Body of pancreas (tissue), 4 donors: Measurements from ENCODE around the gene SLC2A2. TPM values are rescaled to one million over a fixed set of nuclear protein-coding genes. Genes with fewer than 3 reads are reported as not detected.

ENCODE experiments used
- ATAC-seq: fragments of 150-250 bp; one replicate; pipeline ENCODE4 v1.9.1; 2016
- DNase-seq, 4 donors: peaks; one replicate each; pipeline ENCODE4 v3.0.0-alpha.2; 2019
- H3K27ac ChIP-seq, 4 donors: fragments of 200-600 bp; sonication (generic); 1 replicate in 3 of 4; 2 replicates in 1 of 4; pipeline versions ENCODE4 v1.5.1 to v1.6.1; 2016 to 2019; ENCODE audit warnings: mild to moderate bottlenecking in 1 of 4, mixed read lengths in 1 of 4, moderate library complexity in 1 of 4
- H3K27me3 ChIP-seq, 2 donors: fragments of 200-600 bp; sonication (generic); one replicate each; pipeline ENCODE4 v1.6.0; 2016; ENCODE audit warnings: mild to moderate bottlenecking in 1 of 2
- H3K36me3 ChIP-seq, 2 donors: fragments of 200-600 bp; sonication (generic); replicated peaks in 1 of 2; 2 replicates each; pipeline ENCODE4 v1.5.1; 2016; ENCODE audit warnings: low read depth in 2 of 2; ENCODE audit not compliant: insufficient read depth in 1 of 2
- H3K4me1 ChIP-seq: fragments of 200-600 bp; sonication (generic); one replicate; pipeline ENCODE4 v1.6.0; 2016
- H3K4me3 ChIP-seq, 2 donors: fragments of 200-600 bp; sonication (generic); 1 replicate in 1 of 2; 2 replicates in 1 of 2; pipeline ENCODE4 v1.5.1; 2016 to 2019
- H3K9me3 ChIP-seq, 3 donors: fragments of 200-600 bp; sonication (generic); 1 replicate in 2 of 3; 2 replicates in 1 of 3; pipeline ENCODE4 v1.5.1; 2016
- POLR2A ChIP-seq, 3 donors: fragments of 450-650 bp; IDR thresholded peaks; one replicate each; pipeline ENCODE4 v1.6.1; 2016; ENCODE audit warnings: antibody characterized with exemption in 3 of 3, mild to moderate bottlenecking in 2 of 3
- WGBS, 2 donors: methylation state at CpG; one replicate each; pipeline ENCODE4 v1.1.5; 2017; 5-methylcytosine and 5-hydroxymethylcytosine counted together
- intact Hi-C: fragments of 100-400 bp; cut with DNase I; formaldehyde crosslinking; loops from one replicate; pipeline ENCODE4 v1.15.1; 2023
- small RNA-seq: library from RNA; depleted of rRNA; stranded (forward); fragments of <200 nt; gene quantifications from one replicate; pipeline ENCODE3, GENCODE V24; 2016
- total RNA-seq, 2 donors: library from RNA; depleted of rRNA; stranded (reverse); fragments of >200 nt; gene quantifications; one replicate each; pipeline ENCODE4 v1.1.0, GENCODE V29; 2016
- TF ChIP-seq, protein P1 (sequence below), 7 experiments: fragments of 450-650 bp in 4 of 7; fragments of 200-600 bp in 3 of 7; sonication (generic) in 3 of 7; IDR thresholded peaks; one replicate each; pipeline ENCODE4 v1.5.1; 2016 to 2019; ENCODE audit warnings: antibody characterized with exemption in 7 of 7

Gene SLC2A2
- total RNA-seq, 2 donors from 2014 or later: 2.9 to 8.2 TPM

DNA sequence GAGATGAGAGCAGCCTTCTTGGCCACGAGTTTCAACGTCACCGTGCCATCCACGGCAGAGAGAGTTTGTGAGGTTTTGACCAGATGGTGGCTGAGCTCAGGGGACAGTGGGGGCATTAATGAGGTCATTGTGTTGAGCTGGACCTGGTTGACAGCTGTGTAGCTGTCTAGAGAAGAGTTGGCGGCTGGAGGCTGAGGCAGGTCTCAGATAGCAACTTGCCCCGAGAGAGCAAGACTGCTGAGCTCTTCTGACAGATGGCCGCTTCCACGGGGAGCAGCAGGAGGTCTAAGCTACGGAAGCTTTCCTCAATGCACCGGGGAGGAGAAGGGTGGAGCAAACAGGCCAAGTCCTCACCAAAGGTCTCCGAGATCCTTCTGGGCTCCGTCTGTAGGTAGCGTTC is 73.3 kb downstream of the SLC2A2 start:
- H3K4me3 ChIP-seq: no peak overlapping the region
- TF ChIP-seq, protein P1, sequence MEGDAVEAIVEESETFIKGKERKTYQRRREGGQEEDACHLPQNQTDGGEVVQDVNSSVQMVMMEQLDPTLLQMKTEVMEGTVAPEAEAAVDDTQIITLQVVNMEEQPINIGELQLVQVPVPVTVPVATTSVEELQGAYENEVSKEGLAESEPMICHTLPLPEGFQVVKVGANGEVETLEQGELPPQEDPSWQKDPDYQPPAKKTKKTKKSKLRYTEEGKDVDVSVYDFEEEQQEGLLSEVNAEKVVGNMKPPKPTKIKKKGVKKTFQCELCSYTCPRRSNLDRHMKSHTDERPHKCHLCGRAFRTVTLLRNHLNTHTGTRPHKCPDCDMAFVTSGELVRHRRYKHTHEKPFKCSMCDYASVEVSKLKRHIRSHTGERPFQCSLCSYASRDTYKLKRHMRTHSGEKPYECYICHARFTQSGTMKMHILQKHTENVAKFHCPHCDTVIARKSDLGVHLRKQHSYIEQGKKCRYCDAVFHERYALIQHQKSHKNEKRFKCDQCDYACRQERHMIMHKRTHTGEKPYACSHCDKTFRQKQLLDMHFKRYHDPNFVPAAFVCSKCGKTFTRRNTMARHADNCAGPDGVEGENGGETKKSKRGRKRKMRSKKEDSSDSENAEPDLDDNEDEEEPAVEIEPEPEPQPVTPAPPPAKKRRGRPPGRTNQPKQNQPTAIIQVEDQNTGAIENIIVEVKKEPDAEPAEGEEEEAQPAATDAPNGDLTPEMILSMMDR (IDR thresholded peaks at IDR 0.05): no peak
- no peak for TF ChIP-seq POLR2A (IDR thresholded peaks at IDR 0.05)
- DNase-seq: no peak
- 78 to 84% methylated on average over 13 of the region's 13 CpGs for WGBS, 2 donors
- no peak for ATAC-seq
- no peaks in the 10 kb centered on the region for H3K4me1 ChIP-seq
- no peaks in the 10 kb centered on the region for H3K36me3 ChIP-seq
- H3K27me3 ChIP-seq: no peaks in the 10 kb centered on the region
- no peak overlapping the region for H3K27ac ChIP-seq
- H3K9me3 ChIP-seq: no peaks in the 10 kb centered on the region
- intact Hi-C loops: loop anchor here (10.0 kb wide), 1 partner anchor 212 kb away; no protein-coding TSS in a partner anchor

DNA sequence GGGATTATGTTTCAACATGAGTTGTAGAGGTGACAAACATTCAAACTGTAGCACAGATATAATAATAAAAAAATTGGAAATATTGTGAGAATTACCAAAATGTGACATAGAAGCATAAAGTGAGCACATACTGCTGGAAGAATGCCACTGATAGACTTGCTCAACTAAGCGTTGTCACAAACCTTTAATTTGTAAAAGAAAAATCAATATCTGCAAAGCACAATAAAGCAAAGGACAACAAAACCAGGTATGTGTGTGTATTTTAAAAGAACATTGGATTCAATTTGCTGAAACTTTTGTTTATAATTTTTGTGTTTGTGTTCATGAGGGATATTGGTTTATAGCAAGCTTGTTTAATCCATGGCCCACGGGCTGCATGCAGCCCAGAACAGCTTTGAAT is 77.3 kb downstream of the SLC2A2 start:
- DNase-seq (no peak), ATAC-seq (no peak)
- no peaks in the 10 kb centered on the region for H3K27me3 ChIP-seq
- no peaks in the 10 kb centered on the region for H3K36me3 ChIP-seq
- intact Hi-C loops: no loop called here
- H3K9me3 ChIP-seq: no peaks in the 10 kb centered on the region
- no peaks in the 10 kb centered on the region for H3K4me1 ChIP-seq
- no peak for TF ChIP-seq POLR2A (IDR thresholded peaks at IDR 0.05)
- TF ChIP-seq, protein P1 (IDR thresholded peaks at IDR 0.05): no peak
- no peak overlapping the region for H3K4me3 ChIP-seq
- no peak overlapping the region for H3K27ac ChIP-seq
- WGBS, 2 donors: 45 to 49% methylated on average over 2 of the region's 2 CpGs

DNA sequence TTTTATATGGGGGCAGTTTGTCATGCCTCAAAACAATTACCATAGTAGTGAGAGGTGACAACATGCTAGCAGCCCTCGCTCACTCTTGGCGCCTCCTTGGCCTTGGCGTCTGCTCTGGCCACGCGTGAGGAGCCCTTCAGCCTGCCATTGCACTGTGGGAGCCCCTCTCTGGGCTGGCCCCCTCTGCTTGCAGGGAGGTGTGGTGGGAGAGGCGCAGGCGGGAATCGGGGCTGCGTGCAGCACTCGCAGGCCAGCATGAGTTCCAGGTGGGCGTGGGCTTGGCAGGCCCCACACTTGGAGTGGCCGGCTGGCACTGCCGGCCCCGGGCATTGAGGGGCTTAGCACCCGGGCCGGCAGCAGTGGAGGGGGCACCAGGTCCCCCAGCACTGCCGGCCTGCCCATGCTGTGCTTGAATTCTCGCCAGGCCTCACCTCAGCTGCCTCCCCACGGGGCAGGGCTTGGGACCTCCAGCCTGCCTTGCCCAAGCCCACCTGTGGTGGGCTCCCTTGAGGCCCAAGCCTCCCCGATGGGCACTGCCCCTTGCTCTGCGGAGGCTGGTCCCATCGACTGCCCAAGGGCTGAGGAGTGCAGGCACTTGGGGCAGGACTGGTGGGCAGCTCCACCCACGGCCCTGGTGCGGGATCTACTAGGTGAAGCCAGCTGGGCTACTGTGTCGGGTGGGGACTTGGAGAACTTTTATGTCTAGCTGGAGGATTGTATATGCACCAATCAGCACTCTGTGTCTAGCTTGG is 79.3 kb downstream of the SLC2A2 start:
- Histone ChIP-seq H3K4me3 (no peak overlapping the region), H3K9me3 (no peaks in the 10 kb centered on the region), H3K36me3 (no peaks in the 10 kb centered on the region), H3K27ac (no peak overlapping the region), H3K4me1 (no peaks in the 10 kb centered on the region), H3K27me3 (no peaks in the 10 kb centered on the region)
- ATAC-seq: no peak
- no peak for TF ChIP-seq POLR2A (IDR thresholded peaks at IDR 0.05)
- TF ChIP-seq, protein P1 (IDR thresholded peaks at IDR 0.05): no peak
- WGBS, 2 donors: 94 to 100% methylated on average over 1 to 25 of the region's 25 CpGs
- intact Hi-C loops: no loop called here
- DNase-seq: no peak

Small RNA genes lying within 50 kb of the gene (small RNA-seq; reads per million reads assigned to genes)
- not detected for gene RNU1-70P

Other genes with a start within 250 kb of the SLC2A2 start
- 10 to 100 TPM; 26.0 to 61.2 TPM for gene RPL22L1, start 156.5 kb downstream of the SLC2A2 start, total RNA-seq
- 1 to 10 TPM in 1 of 2 donors, under 1 TPM in 1; 0.99 to 1.8 TPM for gene EIF5A2, start 118.1 kb downstream of the SLC2A2 start, total RNA-seq